ENCODE results near the gene DYNC1H1. TPM values are rescaled to one million over a fixed set of nuclear protein-coding genes. Genes with fewer than 3 reads are reported as not detected.

The DYNC1H1 gene
- total RNA-seq, 1 experiment from 2014 or later, result 361 TPM

- H3K36me3 ChIP-seq (ENCODE audit: control insufficient read depth in 1 of 2, insufficient read depth in 2 of 2, low read length in 2 of 2), result peaks cover 73 to 77% of the 10 kb centered on the region in 2 experiments
- no peak overlapping the region for H3K4me2 ChIP-seq (ENCODE audit: low read length)
- no peak overlapping the region for H3K9ac ChIP-seq (ENCODE audit: low read length)
- no peaks in the 10 kb centered on the region for H3K9me2 ChIP-seq (ENCODE audit: insufficient read depth)
- H3K79me2 ChIP-seq (ENCODE audit: insufficient read depth, low read length), result no peaks in the 10 kb centered on the region
- BruUV-seq (replicated peaks), result no TSS peak
- no peak for DNase-seq (ENCODE audit: low read depth, low spot score)
- RAD21 ChIA-PET (ENCODE audit: low non-redundant PET in 1 of 2, low total read pairs in 2 of 2, uncharacterized antibody in 2 of 2, unreplicated experiment in 2 of 2), result no interaction called here
- H2AFZ ChIP-seq (ENCODE audit: low read depth, low read length, poor library complexity, severe bottlenecking), result no peak overlapping the region
- no peak overlapping the region for H3K27ac ChIP-seq (ENCODE audit: low read depth, low read length)
- H3K9me3 ChIP-seq (ENCODE audit: control insufficient read depth in 1 of 2, insufficient read depth in 1 of 2, low read depth in 1 of 2, low read length in 2 of 2), result no peaks in the 10 kb centered on the region
- ATAC-seq, result no peak
- CTCF ChIA-PET, result no interaction called here
- intact Hi-C loops (cut with micrococcal nuclease), result no loop called here
- no peaks in the 10 kb centered on the region for H4K20me1 ChIP-seq (ENCODE audit: insufficient read depth)
- H3K4me3 ChIP-seq (replicated peaks in 1 of 2; ENCODE audit: low read depth in 1 of 2, low read length in 2 of 2), result no peak overlapping the region
- H3K27me3 ChIP-seq (ENCODE audit: insufficient read depth, low read length), result no peaks in the 10 kb centered on the region
- no peaks in the 10 kb centered on the region for H3K4me1 ChIP-seq (ENCODE audit: control insufficient read depth in 1 of 2, insufficient read depth in 2 of 2, low read length in 2 of 2)
- TF ChIP-seq, protein P1, sequence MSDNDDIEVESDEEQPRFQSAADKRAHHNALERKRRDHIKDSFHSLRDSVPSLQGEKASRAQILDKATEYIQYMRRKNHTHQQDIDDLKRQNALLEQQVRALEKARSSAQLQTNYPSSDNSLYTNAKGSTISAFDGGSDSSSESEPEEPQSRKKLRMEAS (IDR thresholded peaks at IDR 0.05), result no peak
- TF ChIP-seq EZH2 (IDR thresholded peaks at IDR 0.05), result no peak
- no peak for TF ChIP-seq FOSL1 (IDR thresholded peaks at IDR 0.05; ENCODE audit: low read depth)
- TF ChIP-seq RAD21 (IDR thresholded peaks at IDR 0.05; ENCODE audit: low read depth), result no peak
- no peak for TF ChIP-seq CEBPB (IDR thresholded peaks at IDR 0.05; ENCODE audit: low read depth)
- no peak for TF ChIP-seq EGR1 (IDR thresholded peaks at IDR 0.05; ENCODE audit: low read depth)
- TF ChIP-seq POLR2AphosphoS5 (IDR thresholded peaks at IDR 0.05; ENCODE audit: low read depth, low read length), result no peak
- no peak for TF ChIP-seq JUND (IDR thresholded peaks at IDR 0.05)
- TF ChIP-seq REST (IDR thresholded peaks at IDR 0.05; ENCODE audit: low read depth), result no peak
- no peak for TF ChIP-seq ATF3 (IDR thresholded peaks at IDR 0.05)
- no peak for TF ChIP-seq CBX3 (IDR thresholded peaks at IDR 0.05; ENCODE audit: low read depth)
- no peak for TF ChIP-seq POLR2A (IDR thresholded peaks at IDR 0.05; ENCODE audit: borderline replicate concordance, extremely low read depth, insufficient read depth, insufficient read length)
- POLR2A ChIA-PET, result no interaction called here
These were observed 44.5 kb downstream of the DYNC1H1 start for GRCh38 chr14:102008891-102009290.

Measured in HCT116 (cell line).